ENCODE measurements around the gene MRPL23.

The MRPL23 gene

DNA sequence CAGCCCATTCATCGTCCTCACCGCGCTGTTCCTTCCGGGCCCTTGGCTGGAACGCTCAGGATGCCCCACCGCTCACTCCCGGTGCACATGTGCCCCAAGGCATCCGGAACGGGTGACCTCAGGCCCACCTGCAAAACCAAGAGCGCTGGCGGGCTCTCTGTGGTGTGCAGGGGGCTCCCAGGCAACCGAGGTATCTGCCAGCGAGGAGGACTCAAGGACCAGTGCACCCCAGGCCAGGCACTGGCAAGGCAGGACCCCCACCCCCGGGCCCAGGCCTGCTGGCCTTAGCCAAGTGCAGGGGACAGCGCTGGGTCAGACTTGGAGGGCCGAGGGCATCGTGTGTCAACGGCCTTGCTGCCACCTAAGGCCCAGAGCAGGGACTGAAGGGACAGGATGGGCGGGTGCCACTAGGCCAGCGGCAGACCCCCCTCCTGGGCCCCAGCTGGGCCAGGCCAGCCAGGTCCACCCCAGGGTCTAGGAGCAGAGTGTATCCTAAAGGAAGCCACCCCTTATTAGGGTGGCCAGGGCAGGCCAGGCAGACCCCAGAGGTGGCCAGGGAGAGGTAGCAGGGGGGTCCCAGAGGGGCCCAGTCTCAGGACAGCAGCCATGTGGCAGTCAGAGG, 19.2 kb upstream of the MRPL23 start:
- TF ChIP-seq ZFX (IDR thresholded peaks at IDR 0.05) (no peak), CTCF (conservative IDR thresholded peaks at IDR 0.05) (no peak)
- no peak overlapping the region for H3K27ac ChIP-seq

DNA sequence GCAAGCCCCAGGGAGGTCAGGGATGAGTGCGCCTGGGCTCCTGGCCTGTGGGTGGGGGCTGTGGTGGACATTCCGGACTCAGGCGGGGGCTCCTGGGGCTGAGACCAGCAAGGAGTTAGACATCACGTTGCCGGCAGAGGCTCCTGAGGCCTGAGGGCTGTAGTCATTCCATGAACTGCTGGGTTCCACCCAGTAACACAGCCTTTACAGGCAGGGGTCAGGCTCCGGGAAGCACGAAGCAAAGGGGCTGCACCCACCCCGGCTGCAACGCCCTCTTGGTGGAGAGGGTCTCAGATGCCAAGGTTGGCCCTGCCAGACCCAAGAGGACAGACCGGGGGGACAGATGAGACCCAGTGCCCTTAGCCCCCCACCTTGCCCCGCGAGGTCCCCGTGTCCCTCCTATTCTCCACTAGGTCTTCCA, 18.7 kb upstream of the MRPL23 start:
- no peak for TF ChIP-seq ZFX (IDR thresholded peaks at IDR 0.05)
- TF ChIP-seq CTCF (conservative IDR thresholded peaks at IDR 0.05): no peak
- H3K27ac ChIP-seq: no peak overlapping the region

GRCh38 chr11:1928891-1929541, 18.1 kb upstream of the MRPL23 start:
- TF ChIP-seq CTCF (conservative IDR thresholded peaks at IDR 0.05) (no peak), ZFX (IDR thresholded peaks at IDR 0.05) (no peak)
- no peak overlapping the region for H3K27ac ChIP-seq

DNA sequence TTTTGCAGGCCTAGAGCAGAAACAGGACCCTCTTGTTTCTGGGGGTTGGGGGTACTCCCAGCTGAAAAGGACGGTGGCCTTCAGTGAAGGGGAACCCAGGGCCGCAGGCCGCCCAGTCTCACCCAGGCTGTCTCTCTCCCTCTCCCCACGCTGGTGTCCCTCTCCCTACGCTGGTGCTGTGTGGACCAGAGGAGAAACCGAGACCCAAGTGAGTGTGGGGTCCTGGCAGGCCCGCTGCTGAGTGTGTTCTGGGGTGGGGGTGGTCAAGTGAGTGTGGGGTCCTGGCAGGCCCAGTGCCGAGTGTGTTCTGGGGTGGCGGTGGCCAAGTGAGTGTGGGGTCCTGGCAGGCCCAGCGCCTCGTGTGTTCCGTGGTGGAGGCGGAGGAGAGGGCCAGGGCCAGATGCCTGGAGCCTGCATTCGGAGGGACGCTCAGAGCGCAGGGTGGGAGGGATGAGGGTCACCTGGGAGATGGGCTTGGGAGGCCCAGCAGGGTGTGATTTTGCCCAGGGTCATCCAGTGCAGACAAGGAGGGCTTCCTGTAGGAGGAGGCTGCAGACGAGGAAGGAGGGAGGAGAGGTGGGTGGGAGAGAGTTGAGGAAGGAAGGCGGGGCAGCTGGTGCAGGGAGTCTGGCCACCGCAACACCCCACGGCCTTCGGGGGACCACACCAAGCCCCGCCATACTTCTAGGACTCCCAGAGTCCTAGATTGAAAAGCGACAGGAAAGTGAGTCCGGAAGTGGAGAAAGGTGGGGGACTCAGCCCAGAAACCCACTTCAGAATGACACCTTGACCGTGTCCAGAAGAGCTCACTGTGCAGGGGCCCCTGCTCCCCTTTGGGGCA, 17.3 kb upstream of the MRPL23 start:
- TF ChIP-seq ZFX (IDR thresholded peaks at IDR 0.05) (no peak), CTCF (conservative IDR thresholded peaks at IDR 0.05) (no peak)
- no peak overlapping the region for H3K27ac ChIP-seq

DNA sequence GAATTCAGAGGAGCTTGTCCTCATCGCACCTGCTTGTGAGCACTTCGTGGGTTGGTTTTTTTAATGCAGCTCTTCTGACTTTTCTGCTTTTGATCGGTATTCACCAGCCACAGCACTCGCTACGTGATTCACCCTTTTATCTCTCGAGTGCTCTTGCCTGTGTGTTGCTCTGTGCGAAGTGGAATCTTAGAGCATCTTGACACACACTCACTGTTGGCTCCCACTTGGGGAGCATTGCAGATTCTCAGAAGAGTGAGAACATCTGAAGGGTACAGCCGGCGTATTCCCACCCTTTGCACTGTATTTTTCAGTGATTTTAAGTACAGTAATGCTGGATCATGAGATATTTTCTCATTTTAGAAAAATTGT, 16.7 kb upstream of the MRPL23 start:
- TF ChIP-seq ZFX (IDR thresholded peaks at IDR 0.05) (no peak), CTCF (conservative IDR thresholded peaks at IDR 0.05) (no peak)
- H3K27ac ChIP-seq: no peak overlapping the region

- no peak overlapping the region for H3K27ac ChIP-seq
- TF ChIP-seq CTCF (conservative IDR thresholded peaks at IDR 0.05): no peak
- no peak for TF ChIP-seq ZFX (IDR thresholded peaks at IDR 0.05)
These were observed 15.6 kb upstream of the MRPL23 start for GRCh38 chr11:1931341-1932104.

Measured in C4-2B (cell line).